Caco-2 (cell line): ENCODE data around the gene PKHD1. TPM values are rescaled to one million over a fixed set of nuclear protein-coding genes. Genes with fewer than 3 reads are reported as not detected.

Source experiments
- BruUV-seq: library from RNA; stranded (reverse); fragments of 400-500 nt; replicated peaks from 2 replicates; lab custom pipeline; 2021; lab: Mats Ljungman, UMichigan
- CTCF ChIA-PET: fragments of 300-600 bp; sonication (Branson Sonifier 250); formaldehyde crosslinking; loops from one replicate; lab custom pipeline; 2022; ENCODE audit warnings: antibody characterized with exemption; lab: Charles Lee
- POLR2A ChIA-PET: fragments of 300-600 bp; sonication (Branson Sonifier 250); formaldehyde crosslinking; loops from one replicate; lab custom pipeline; 2022; ENCODE audit warnings: antibody characterized with exemption; lab: Charles Lee
- DNase-seq, 2 experiments: peaks; one replicate each; pipeline versions ENCODE4 v3.0.0 to v3.0.0-alpha.2; 2020 to 2022
- H3K27me3 ChIP-seq: replicated peaks from 2 replicates; pipeline ENCODE4 v1.6.0; 2011; ENCODE audit warnings: low read length; ENCODE audit not compliant: control insufficient read depth, insufficient read depth
- H3K36me3 ChIP-seq: 2 replicates; pipeline ENCODE4 v1.5.1; 2011; ENCODE audit warnings: low read length; ENCODE audit not compliant: control insufficient read depth, insufficient read depth
- H3K4me1 ChIP-seq: fragments of 250-450 bp; sonication (Bioruptor Pico); 2 replicates; pipeline ENCODE4 v1.5.1; 2020; ENCODE audit warnings: mild to moderate bottlenecking
- H3K4me3 ChIP-seq: 2 replicates; pipeline ENCODE4 v1.5.1; 2011; ENCODE audit warnings: low read depth, mild to moderate bottlenecking, control low read depth, low read length
- H3K9me3 ChIP-seq: fragments of 250-450 bp; sonication (Bioruptor Pico); 2 replicates; pipeline ENCODE4 v1.5.1; 2020; ENCODE audit warnings: mild to moderate bottlenecking, moderate library complexity
- H3K27ac Mint-ChIP-seq: one replicate; pipeline ENCODE4 v1.8.0; 2022; ENCODE audit warnings: mixed read lengths; ENCODE audit not compliant: unreplicated experiment
- H3K27me3 Mint-ChIP-seq: one replicate; pipeline ENCODE4 v1.8.0; 2022; ENCODE audit warnings: mixed read lengths; ENCODE audit not compliant: insufficient read depth, unreplicated experiment
- H3K36me3 Mint-ChIP-seq: one replicate; pipeline ENCODE4 v1.8.0; 2022; ENCODE audit warnings: mild to moderate bottlenecking, mixed read lengths; ENCODE audit not compliant: insufficient read depth, unreplicated experiment
- H3K4me1 Mint-ChIP-seq: one replicate; pipeline ENCODE4 v1.8.0; 2022; ENCODE audit warnings: low read depth, mixed read lengths; ENCODE audit not compliant: unreplicated experiment
- H3K4me3 Mint-ChIP-seq: one replicate; pipeline ENCODE4 v1.8.0; 2022; ENCODE audit warnings: mild to moderate bottlenecking, moderate library complexity, mixed read lengths; ENCODE audit not compliant: unreplicated experiment
- H3K9me3 Mint-ChIP-seq: one replicate; pipeline ENCODE4 v1.8.0; 2022; ENCODE audit warnings: mixed read lengths; ENCODE audit not compliant: unreplicated experiment
- CTCF ChIP-seq, 2 experiments: fragments of 200-600 bp in 1 of 2; IDR thresholded peaks; 1 replicate in 1 of 2; 2 replicates in 1 of 2; pipeline versions ENCODE4 v1.5.1 to v1.8.0; 2011 to 2022; ENCODE audit warnings: antibody characterized with exemption in 1 of 2, control low read depth in 1 of 2, inconsistent platforms in 1 of 2, low read depth in 1 of 2, low read length in 1 of 2, mild to moderate bottlenecking in 1 of 2, moderate library complexity in 1 of 2; ENCODE audit not compliant: insufficient read depth in 1 of 2, severe bottlenecking in 1 of 2, unreplicated experiment in 1 of 2
- intact Hi-C: fragments of 100-400 bp; cut with micrococcal nuclease; formaldehyde crosslinking; loops from one replicate; pipeline ENCODE4 v1.10.0; 2022; ENCODE audit not compliant: unreplicated experiment
- total RNA-seq: library from RNA; stranded (reverse); gene quantifications from 2 replicates; pipeline ENCODE4 v1.2.3, GENCODE V29; 2022

Gene PKHD1
- total RNA-seq, 1 experiment from 2014 or later, result 3.3 TPM

DNA sequence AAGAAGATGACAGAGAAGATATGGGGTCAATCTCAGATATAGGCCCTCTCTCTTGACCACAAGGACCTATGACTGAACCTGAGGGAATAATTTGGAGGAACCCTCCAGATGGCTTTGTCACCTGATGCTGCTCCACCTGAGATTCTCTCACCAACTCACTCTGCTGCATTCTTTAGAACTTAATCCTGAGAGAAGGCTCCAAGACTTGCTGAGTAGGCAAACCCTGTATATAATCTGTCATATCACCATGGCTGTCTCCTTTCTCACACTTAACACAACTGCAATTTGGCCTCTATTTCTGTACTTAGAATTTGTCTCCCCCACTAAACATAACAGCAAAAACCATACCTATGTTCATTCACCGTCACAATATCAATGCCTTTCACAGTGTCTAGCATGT, 172.3 kb downstream of the PKHD1 start:
- ChIA-PET CTCF (no interaction called here), POLR2A (no interaction called here)
- H3K9me3 ChIP-seq, result no peaks in the 10 kb centered on the region
- no peaks in the 10 kb centered on the region for H3K4me1 ChIP-seq
- no peaks in the 10 kb centered on the region for H3K36me3 ChIP-seq
- Mint-ChIP-seq H3K27ac (no peak overlapping the region), H3K36me3 (no peaks in the 10 kb centered on the region), H3K9me3 (no peaks in the 10 kb centered on the region), H3K27me3 (no peaks in the 10 kb centered on the region), H3K4me3 (no peak overlapping the region), H3K4me1 (no peaks in the 10 kb centered on the region)
- no peaks in the 10 kb centered on the region for H3K27me3 ChIP-seq
- intact Hi-C loops, result no loop called here
- TF ChIP-seq CTCF (IDR thresholded peaks at IDR 0.05; ENCODE audit: insufficient read depth in 1 of 2, low read depth in 1 of 2, low read length in 1 of 2, severe bottlenecking in 1 of 2, unreplicated experiment in 1 of 2), result no peak
- no peak overlapping the region for H3K4me3 ChIP-seq
- BruUV-seq, result no TSS peak
- no peak for DNase-seq

DNA sequence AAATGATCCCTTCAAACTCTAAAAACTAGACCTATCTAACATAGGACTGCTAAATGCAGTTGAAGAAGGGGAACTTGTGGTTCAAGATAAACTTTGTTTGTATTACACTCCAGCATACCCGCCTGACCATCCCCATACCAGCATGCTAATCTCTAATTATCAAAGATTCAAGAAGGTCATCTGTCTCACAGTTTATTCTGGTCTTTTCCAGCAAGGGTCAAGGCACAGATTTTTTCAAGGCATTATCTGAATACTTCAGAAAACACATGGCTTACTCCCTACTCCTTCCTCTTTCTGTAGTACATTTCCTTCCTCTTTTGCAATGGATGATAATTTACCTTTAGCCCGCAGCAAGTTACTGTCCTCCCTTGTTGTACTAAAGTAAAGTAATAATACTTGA, 174.1 kb downstream of the PKHD1 start:
- CTCF ChIA-PET, result no interaction called here
- POLR2A ChIA-PET, result no interaction called here
- H3K27me3 ChIP-seq, result no peaks in the 10 kb centered on the region
- TF ChIP-seq CTCF (IDR thresholded peaks at IDR 0.05; ENCODE audit: insufficient read depth in 1 of 2, low read depth in 1 of 2, low read length in 1 of 2, severe bottlenecking in 1 of 2, unreplicated experiment in 1 of 2), result no peak
- intact Hi-C loops, result no loop called here
- Mint-ChIP-seq H3K27ac (no peak overlapping the region), H3K4me3 (no peak overlapping the region), H3K4me1 (no peaks in the 10 kb centered on the region), H3K9me3 (no peaks in the 10 kb centered on the region), H3K36me3 (no peaks in the 10 kb centered on the region), H3K27me3 (no peaks in the 10 kb centered on the region)
- no TSS peak for BruUV-seq
- no peaks in the 10 kb centered on the region for H3K36me3 ChIP-seq
- no peaks in the 10 kb centered on the region for H3K4me1 ChIP-seq
- no peaks in the 10 kb centered on the region for H3K9me3 ChIP-seq
- H3K4me3 ChIP-seq, result no peak overlapping the region
- no peak for DNase-seq

- POLR2A ChIA-PET, result no interaction called here
- Mint-ChIP-seq H3K27me3 (no peaks in the 10 kb centered on the region), H3K4me3 (no peak overlapping the region), H3K9me3 (no peaks in the 10 kb centered on the region), H3K36me3 (no peaks in the 10 kb centered on the region), H3K27ac (no peak overlapping the region), H3K4me1 (no peaks in the 10 kb centered on the region)
- BruUV-seq, result no TSS peak
- Histone ChIP-seq H3K27me3 (no peaks in the 10 kb centered on the region), H3K36me3 (no peaks in the 10 kb centered on the region), H3K4me3 (no peak overlapping the region), H3K4me1 (no peaks in the 10 kb centered on the region), H3K9me3 (no peaks in the 10 kb centered on the region)
- DNase-seq, result no peak
- intact Hi-C loops, result no loop called here
- CTCF ChIA-PET, result no interaction called here
- TF ChIP-seq CTCF (IDR thresholded peaks at IDR 0.05; ENCODE audit: insufficient read depth in 1 of 2, low read depth in 1 of 2, low read length in 1 of 2, severe bottlenecking in 1 of 2, unreplicated experiment in 1 of 2), result no peak
Observed at GRCh38 chr6:51910851-51911250, 176.6 kb downstream of the PKHD1 start.
